ENCODE measurements around the gene PILRA. TPM values are rescaled to one million over a fixed set of nuclear protein-coding genes. Genes with fewer than 3 reads are reported as not detected.

Gene PILRA
- total and polyA plus RNA-seq, 2 donors (not counting 1 experiment from before 2014, with no cell fraction given) = 10.3 to 23.0 TPM

DNA sequence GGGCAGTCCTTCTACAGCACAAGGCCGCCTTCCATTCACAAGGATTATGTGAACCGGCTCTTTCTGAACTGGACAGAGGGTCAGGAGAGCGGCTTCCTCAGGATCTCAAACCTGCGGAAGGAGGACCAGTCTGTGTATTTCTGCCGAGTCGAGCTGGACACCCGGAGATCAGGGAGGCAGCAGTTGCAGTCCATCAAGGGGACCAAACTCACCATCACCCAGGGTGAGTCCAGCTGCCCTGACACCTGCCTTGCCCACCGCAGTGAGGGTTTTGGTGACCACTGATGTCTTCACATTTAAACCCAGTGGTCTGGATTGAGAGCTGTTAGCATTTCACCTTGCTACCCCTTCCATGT lies 14.5 kb upstream of the PILRA start:
- TF ChIP-seq EZH2 (IDR thresholded peaks at IDR 0.05; ENCODE audit: borderline replicate concordance, insufficient read depth, low read depth, low read length, poor library complexity, severe bottlenecking) = no peak
- TF ChIP-seq, protein P1, sequence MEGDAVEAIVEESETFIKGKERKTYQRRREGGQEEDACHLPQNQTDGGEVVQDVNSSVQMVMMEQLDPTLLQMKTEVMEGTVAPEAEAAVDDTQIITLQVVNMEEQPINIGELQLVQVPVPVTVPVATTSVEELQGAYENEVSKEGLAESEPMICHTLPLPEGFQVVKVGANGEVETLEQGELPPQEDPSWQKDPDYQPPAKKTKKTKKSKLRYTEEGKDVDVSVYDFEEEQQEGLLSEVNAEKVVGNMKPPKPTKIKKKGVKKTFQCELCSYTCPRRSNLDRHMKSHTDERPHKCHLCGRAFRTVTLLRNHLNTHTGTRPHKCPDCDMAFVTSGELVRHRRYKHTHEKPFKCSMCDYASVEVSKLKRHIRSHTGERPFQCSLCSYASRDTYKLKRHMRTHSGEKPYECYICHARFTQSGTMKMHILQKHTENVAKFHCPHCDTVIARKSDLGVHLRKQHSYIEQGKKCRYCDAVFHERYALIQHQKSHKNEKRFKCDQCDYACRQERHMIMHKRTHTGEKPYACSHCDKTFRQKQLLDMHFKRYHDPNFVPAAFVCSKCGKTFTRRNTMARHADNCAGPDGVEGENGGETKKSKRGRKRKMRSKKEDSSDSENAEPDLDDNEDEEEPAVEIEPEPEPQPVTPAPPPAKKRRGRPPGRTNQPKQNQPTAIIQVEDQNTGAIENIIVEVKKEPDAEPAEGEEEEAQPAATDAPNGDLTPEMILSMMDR (IDR thresholded peaks at IDR 0.05) = no peak
- 94% methylated on average over 7 of the region's 8 CpGs for WGBS (ENCODE audit: insufficient coverage)
- H3K4me3 ChIP-seq (ENCODE audit: control extremely low read depth in 1 of 5, extremely low read depth in 1 of 5, insufficient read depth in 1 of 5, low read depth in 2 of 5, low read length in 4 of 5) = no peak overlapping the region
- no peak for DNase-seq
- POLR2A ChIA-PET = interaction anchor here (0.6 to 2.0 kb wide), 6 partner anchors 9 to 299 kb away, joined by 3 to 9 read pairs (median 4); partner anchors contain the start of gene ZCWPW1
- H3K9ac ChIP-seq (ENCODE audit: low read length) = no peak overlapping the region
- peak overlapping the region; percentile 49 to 75 for H3K27ac ChIP-seq (ENCODE audit: low read length in 2 of 2)
- Mint-ChIP-seq H3K9me3 (ENCODE audit: insufficient read depth) (no peaks in the 10 kb centered on the region), H3K27ac (peak overlapping the region; percentile 90), H3K27me3 (no peaks in the 10 kb centered on the region), H3K4me1 (peaks cover 24% of the 10 kb centered on the region), H3K4me3 (no peak overlapping the region)
- peaks cover 10 to 18% of the 10 kb centered on the region in 2 donors for H3K4me1 ChIP-seq (ENCODE audit: control insufficient read depth in 2 of 2, insufficient read depth in 2 of 2, low read length in 2 of 2)
- intact Hi-C loops (cut with micrococcal nuclease) = loop anchor here (1.0 kb wide), 3 partner anchors 10 to 91 kb away; no protein-coding TSS in a partner anchor
- H3K27me3 ChIP-seq (replicated peaks in 1 of 4; ENCODE audit: control extremely low read depth in 1 of 4, control insufficient read depth in 3 of 4, insufficient read depth in 4 of 4, low read length in 3 of 4) = no peaks in the 10 kb centered on the region
- no peaks in the 10 kb centered on the region for H3K9me3 ChIP-seq (ENCODE audit: control extremely low read depth in 1 of 3, control insufficient read depth in 2 of 3, insufficient read depth in 1 of 3, low read length in 2 of 3)
- no peak for ATAC-seq (ENCODE audit: low read depth)
- peaks cover 6% of the 10 kb centered on the region for H3K79me2 ChIP-seq (ENCODE audit: control insufficient read depth, insufficient read depth, low read length)
- peak overlapping the region; percentile 25 for H3K4me2 ChIP-seq (replicated peaks; ENCODE audit: low read depth, low read length, poor library complexity, severe bottlenecking)
- no peak overlapping the region for H2AFZ ChIP-seq (ENCODE audit: insufficient read depth, low read depth, low read length, poor library complexity, severe bottlenecking)
- H4K20me1 ChIP-seq (ENCODE audit: control insufficient read depth, insufficient read depth, low read length, poor library complexity, severe bottlenecking) = no peaks in the 10 kb centered on the region
- CTCF ChIA-PET = interaction anchor here (1.0 to 4.7 kb wide), 13 partner anchors 11 to 227 kb away, joined by 3 to 67 read pairs (median 6); partner anchors contain the start of genes PPP1R35 and ZCWPW1
- peaks cover 1 to 69% of the 10 kb centered on the region in 2 experiments for H3K36me3 ChIP-seq (replicated peaks in 1 of 2; ENCODE audit: control extremely low read depth in 1 of 2, control insufficient read depth in 1 of 2, extremely low read depth in 1 of 2, insufficient read depth in 2 of 2, low read length in 1 of 2)

DNA sequence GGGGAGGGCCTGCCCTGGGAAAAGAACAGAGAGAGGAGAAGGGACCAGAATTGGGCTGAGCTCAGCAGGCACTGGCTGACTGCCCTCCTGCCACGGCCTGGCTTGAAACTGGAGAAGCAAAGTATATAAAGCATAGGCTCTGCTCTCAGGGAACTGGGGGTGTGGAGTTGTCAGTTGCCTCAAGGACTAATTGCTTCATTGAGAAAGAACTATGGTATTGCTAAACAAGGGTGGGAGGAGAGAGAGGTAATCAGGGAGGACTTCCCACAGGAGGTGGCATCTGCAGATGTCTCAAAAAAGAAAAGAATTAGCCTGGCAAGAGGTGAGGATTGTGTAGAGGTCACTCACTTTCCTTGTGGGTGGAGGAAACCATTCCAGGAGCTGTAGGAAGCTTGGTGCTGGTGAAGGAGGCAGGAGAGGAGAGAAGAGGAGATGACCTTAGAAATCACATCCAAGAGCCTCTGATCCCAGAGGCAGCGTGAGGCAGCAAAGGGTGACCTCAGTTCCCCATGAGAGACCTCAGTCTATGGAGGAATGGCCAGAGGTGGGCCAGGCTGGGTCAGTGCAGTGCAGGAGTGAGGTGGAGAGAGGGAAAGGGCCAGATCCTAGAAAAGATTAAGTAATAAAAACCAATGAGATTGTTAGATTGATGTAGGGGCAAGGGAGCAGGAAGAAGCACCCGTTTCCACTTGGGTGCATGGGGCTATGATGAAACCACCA lies 13.0 kb upstream of the PILRA start:
- H3K27me3 Mint-ChIP-seq = no peaks in the 10 kb centered on the region
- Histone ChIP-seq H3K27ac (ENCODE audit: low read length in 2 of 2) (no peak overlapping the region), H4K20me1 (ENCODE audit: control insufficient read depth, insufficient read depth, low read length, poor library complexity, severe bottlenecking) (no peaks in the 10 kb centered on the region), H3K27me3 (replicated peaks in 1 of 4; ENCODE audit: control extremely low read depth in 1 of 4, control insufficient read depth in 3 of 4, insufficient read depth in 4 of 4, low read length in 3 of 4) (no peaks in the 10 kb centered on the region), H3K4me2 (replicated peaks; ENCODE audit: low read depth, low read length, poor library complexity, severe bottlenecking) (no peak overlapping the region), H3K9me3 (ENCODE audit: control extremely low read depth in 1 of 3, control insufficient read depth in 2 of 3, insufficient read depth in 1 of 3, low read length in 2 of 3) (no peaks in the 10 kb centered on the region), H3K36me3 (replicated peaks in 1 of 2; ENCODE audit: control extremely low read depth in 1 of 2, control insufficient read depth in 1 of 2, extremely low read depth in 1 of 2, insufficient read depth in 2 of 2, low read length in 1 of 2) (peaks cover 0 to 60% of the 10 kb centered on the region in 2 experiments), H3K4me1 (ENCODE audit: control insufficient read depth in 2 of 2, insufficient read depth in 2 of 2, low read length in 2 of 2) (peaks cover 12 to 22% of the 10 kb centered on the region in 2 donors), H3K9ac (ENCODE audit: low read length) (no peak overlapping the region), H3K79me2 (ENCODE audit: control insufficient read depth, insufficient read depth, low read length) (peaks cover 1% of the 10 kb centered on the region), H3K4me3 (ENCODE audit: control extremely low read depth in 1 of 5, extremely low read depth in 1 of 5, insufficient read depth in 1 of 5, low read depth in 2 of 5, low read length in 4 of 5) (no peak overlapping the region), H2AFZ (ENCODE audit: insufficient read depth, low read depth, low read length, poor library complexity, severe bottlenecking) (no peak overlapping the region)
- no peak overlapping the region for H3K4me3 Mint-ChIP-seq
- H3K9me3 Mint-ChIP-seq (ENCODE audit: insufficient read depth) = no peaks in the 10 kb centered on the region
- 100% methylated on average over 2 of the region's 3 CpGs for WGBS (ENCODE audit: insufficient coverage)
- H3K4me1 Mint-ChIP-seq = peaks cover 32% of the 10 kb centered on the region
- peak overlapping the region; percentile 78 for H3K27ac Mint-ChIP-seq
- intact Hi-C loops (cut with micrococcal nuclease) = no loop called here
- DNase-seq = peak; percentile 19
- POLR2A ChIA-PET = interaction anchor here (0.6 to 2.0 kb wide), 2 partner anchors 9 to 23 kb away, joined by 4 to 8 read pairs; no protein-coding TSS in a partner anchor
- TF ChIP-seq, protein P1 (IDR thresholded peaks at IDR 0.05) = no peak
- no peak for TF ChIP-seq EZH2 (IDR thresholded peaks at IDR 0.05; ENCODE audit: borderline replicate concordance, insufficient read depth, low read depth, low read length, poor library complexity, severe bottlenecking)
- CTCF ChIA-PET = interaction anchor here (1.6 to 4.7 kb wide), 5 partner anchors 9 to 90 kb away, joined by 3 to 67 read pairs (median 10); no protein-coding TSS in a partner anchor
- no peak for ATAC-seq (ENCODE audit: low read depth)

Data from B cell (primary cell).